ENCODE results near the gene CYB5R2. TPM values are rescaled to one million over a fixed set of nuclear protein-coding genes. Genes with fewer than 3 reads are reported as not detected.

Gene CYB5R2
- total RNA-seq, 2 experiments from 2014 or later, result not detected

GRCh38 chr11:7666292-7666866, 6.9 kb downstream of the CYB5R2 start:
- no peaks in the 10 kb centered on the region for H3K79me2 ChIP-seq (ENCODE audit: insufficient read depth, low read depth, low read length)
- H3K9me2 ChIP-seq (ENCODE audit: insufficient read depth, low read length), result no peaks in the 10 kb centered on the region
- TF ChIP-seq CTCF (conservative IDR thresholded peaks at IDR 0.05; ENCODE audit: low read length) (no peak), EZH2phosphoT487 (IDR thresholded peaks at IDR 0.05; ENCODE audit: borderline replicate concordance, low read depth, low read length) (no peak)
- no peaks in the 10 kb centered on the region for H4K20me1 ChIP-seq (ENCODE audit: insufficient read depth, low read length)
- H2AFZ ChIP-seq (ENCODE audit: low read length), result no peak overlapping the region
- no peak overlapping the region for H3K27ac ChIP-seq (ENCODE audit: low read depth, low read length, poor library complexity, severe bottlenecking)
- ChIA-PET CTCF (ENCODE audit: unreplicated experiment) (no interaction called here), POLR2A (no interaction called here)
- H3K36me3 ChIP-seq (ENCODE audit: insufficient read depth, low read length), result peaks cover 50% of the 10 kb centered on the region
- H3K4me1 ChIP-seq (ENCODE audit: insufficient read depth, low read length, poor library complexity, severe bottlenecking), result no peaks in the 10 kb centered on the region
- no TSS peak for BruUV-seq (replicated peaks)
- no peak for DNase-seq (ENCODE audit: low spot score)
- no peaks in the 10 kb centered on the region for H3K9me3 ChIP-seq (ENCODE audit: low read length)
- H3K4me2 ChIP-seq (ENCODE audit: low read length), result no peak overlapping the region
- no peak overlapping the region for H3K4me3 ChIP-seq (ENCODE audit: low read depth, low read length, poor library complexity, severe bottlenecking)
- intact Hi-C loops (cut with micrococcal nuclease; ENCODE audit: unreplicated experiment), result loop anchor here (5.0 kb wide), 1 partner anchor 224 kb away; no protein-coding TSS in a partner anchor

GRCh38 chr11:7665473-7666291, 7.6 kb downstream of the CYB5R2 start:
- Histone ChIP-seq H3K4me1 (ENCODE audit: insufficient read depth, low read length, poor library complexity, severe bottlenecking) (no peaks in the 10 kb centered on the region), H3K4me3 (ENCODE audit: low read depth, low read length, poor library complexity, severe bottlenecking) (no peak overlapping the region), H2AFZ (ENCODE audit: low read length) (no peak overlapping the region), H3K9me2 (ENCODE audit: insufficient read depth, low read length) (no peaks in the 10 kb centered on the region), H3K79me2 (ENCODE audit: insufficient read depth, low read depth, low read length) (no peaks in the 10 kb centered on the region), H3K9me3 (ENCODE audit: low read length) (no peaks in the 10 kb centered on the region), H4K20me1 (ENCODE audit: insufficient read depth, low read length) (no peaks in the 10 kb centered on the region), H3K36me3 (ENCODE audit: insufficient read depth, low read length) (peaks cover 50% of the 10 kb centered on the region), H3K4me2 (ENCODE audit: low read length) (no peak overlapping the region), H3K27ac (ENCODE audit: low read depth, low read length, poor library complexity, severe bottlenecking) (no peak overlapping the region)
- intact Hi-C loops (cut with micrococcal nuclease; ENCODE audit: unreplicated experiment), result loop anchor here (1.0 to 5.0 kb wide), 2 partner anchors 152 to 223 kb away; partner anchors contain the start of gene PPFIBP2
- TF ChIP-seq CTCF (conservative IDR thresholded peaks at IDR 0.05; ENCODE audit: low read length), result peak; percentile 90
- no peak for TF ChIP-seq EZH2phosphoT487 (IDR thresholded peaks at IDR 0.05; ENCODE audit: borderline replicate concordance, low read depth, low read length)
- DNase-seq (ENCODE audit: low spot score), result peak; percentile 83
- BruUV-seq (replicated peaks), result no TSS peak
- ChIA-PET CTCF (ENCODE audit: unreplicated experiment) (interaction anchor here (0.6 to 1.2 kb wide), 2 partner anchors 23 to 88 kb away, joined by 3 read pairs; no protein-coding TSS in a partner anchor), POLR2A (interaction anchor here (0.5 kb wide), 1 partner anchor 187 kb away, joined by 6 read pairs; no protein-coding TSS in a partner anchor)

Data from OCI-LY7 (cell line).